HG02852 (cell line): ENCODE data around the gene COP1.
A peak's percentile ranks its signal among the peaks of the same experiment; 100 is the strongest.

Experiments
- ATAC-seq: cut with Tn5 transposase; IDR thresholded peaks from one replicate; pipeline ENCODE4 v1.9.1; 2021; ENCODE audit warnings: mild to moderate bottlenecking, moderate library complexity; ENCODE audit not compliant: unreplicated experiment

COP1 gene

GRCh38 chr1:176201568-176201967, 5.5 kb downstream of the COP1 start:
- ATAC-seq: no peak

GRCh38 chr1:176199707-176200106, 7.4 kb downstream of the COP1 start:
- no peak for ATAC-seq

- ATAC-seq: no peak
Measured at GRCh38 chr1:176198413-176198812, 8.7 kb downstream of the COP1 start.

- no peak for ATAC-seq
Measured at GRCh38 chr1:176196728-176197127, 10.4 kb downstream of the COP1 start.

- ATAC-seq: no peak
Measured at GRCh38 chr1:176195547-176195946, 11.5 kb downstream of the COP1 start.

GRCh38 chr1:176193663-176194062, 13.4 kb downstream of the COP1 start:
- ATAC-seq: no peak

- ATAC-seq: peak; percentile 85
Measured at GRCh38 chr1:176193023-176193422, 14.1 kb downstream of the COP1 start.

GRCh38 chr1:176188604-176189003, 18.5 kb downstream of the COP1 start:
- no peak for ATAC-seq

GRCh38 chr1:176187001-176187400, 20.1 kb downstream of the COP1 start:
- ATAC-seq: no peak

GRCh38 chr1:176183618-176184017, 23.5 kb downstream of the COP1 start:
- ATAC-seq: peak; percentile 67

- ATAC-seq: no peak
Measured at GRCh38 chr1:176178316-176178715, 28.8 kb downstream of the COP1 start.

- ATAC-seq: peak; percentile 82
Measured at GRCh38 chr1:176177764-176178163, 29.3 kb downstream of the COP1 start.

GRCh38 chr1:176174108-176174507, 33.0 kb downstream of the COP1 start:
- ATAC-seq: no peak

- no peak for ATAC-seq
Measured at GRCh38 chr1:176172215-176172614, 34.9 kb downstream of the COP1 start.

- ATAC-seq: no peak
Measured at GRCh38 chr1:176167210-176167609, 39.9 kb downstream of the COP1 start.

GRCh38 chr1:176165573-176165972, 41.5 kb downstream of the COP1 start:
- ATAC-seq: no peak

GRCh38 chr1:176164014-176164678, 42.9 kb downstream of the COP1 start:
- no peak for ATAC-seq

- no peak for ATAC-seq
Measured at GRCh38 chr1:176159993-176160392, 47.1 kb downstream of the COP1 start.

- ATAC-seq: no peak
Measured at GRCh38 chr1:176157995-176158394, 49.1 kb downstream of the COP1 start.

- ATAC-seq: no peak
Measured at GRCh38 chr1:176149939-176150807, 56.9 kb downstream of the COP1 start.

GRCh38 chr1:176144526-176144925, 62.6 kb downstream of the COP1 start:
- no peak for ATAC-seq

GRCh38 chr1:176142973-176143372, 64.1 kb downstream of the COP1 start:
- ATAC-seq: no peak
